H1 (cell line): Measurements from ENCODE around the gene AGAP1.

Experiments used
- CHD2 ChIP-seq: IDR thresholded peaks from 2 replicates; pipeline ENCODE4 v1.6.1; 2012; ENCODE audit warnings: low read length, improper control_type of control experiment
- CTBP2 ChIP-seq: IDR thresholded peaks from 2 replicates; pipeline ENCODE4 v1.7.0; 2011; ENCODE audit warnings: borderline replicate concordance, mild to moderate bottlenecking, moderate library complexity, mixed read lengths, low read length; ENCODE audit not compliant: insufficient read depth, insufficient read length
- CTCF ChIP-seq, 3 experiments: IDR thresholded peaks; 1 replicate in 2 of 3; 2 replicates in 1 of 3; pipeline versions ENCODE4 v1.5.1 to v1.6.1; 2011; ENCODE audit warnings: low read length in 3 of 3, mild to moderate bottlenecking in 3 of 3, inconsistent platforms in 2 of 3, low read depth in 1 of 3, moderate library complexity in 1 of 3; ENCODE audit not compliant: insufficient read depth in 1 of 3; ENCODE audit errors: control extremely low read depth in 1 of 3
- EZH2 ChIP-seq: fragments of 200-600 bp; sonication (generic); IDR thresholded peaks from 2 replicates; pipeline ENCODE4 v1.7.1; 2012; ENCODE audit warnings: low read depth, mild to moderate bottlenecking, moderate library complexity, low read length, inconsistent platforms; ENCODE audit not compliant: severe bottlenecking
- HDAC2 ChIP-seq, 2 experiments: fragments of 300-600 bp in 1 of 2; sonication (generic) in 1 of 2; IDR thresholded peaks; 2 replicates each; pipeline ENCODE4 v1.6.1; 2011 to 2012; ENCODE audit warnings: low read depth in 2 of 2, low read length in 2 of 2, mild to moderate bottlenecking in 2 of 2, moderate library complexity in 2 of 2, borderline replicate concordance in 1 of 2, inconsistent platforms in 1 of 2
- MAX ChIP-seq: IDR thresholded peaks from 2 replicates; pipeline ENCODE4 v1.6.1; 2012; ENCODE audit warnings: inconsistent platforms
- POLR2AphosphoS5 ChIP-seq: IDR thresholded peaks from 2 replicates; pipeline ENCODE4 v1.6.1; 2011; ENCODE audit warnings: low read depth, low read length
- RAD21 ChIP-seq, 2 experiments: IDR thresholded peaks in 1 of 2; conservative IDR thresholded peaks in 1 of 2; 2 replicates each; pipeline ENCODE4 v1.6.1; 2011; ENCODE audit warnings: low read depth in 2 of 2, low read length in 2 of 2, improper control_type of control experiment in 1 of 2, inconsistent platforms in 1 of 2, mild to moderate bottlenecking in 1 of 2, moderate library complexity in 1 of 2
- TAF1 ChIP-seq: IDR thresholded peaks from 2 replicates; pipeline ENCODE4 v1.6.1; 2011; ENCODE audit warnings: mild to moderate bottlenecking, low read depth, low read length
- TEAD4 ChIP-seq: IDR thresholded peaks from 2 replicates; pipeline ENCODE4 v1.6.1; 2012; ENCODE audit warnings: low read depth, low read length, inconsistent platforms, mixed read lengths
- ZNF274 ChIP-seq: IDR thresholded peaks from 2 replicates; pipeline ENCODE4 v1.7.0; 2012; ENCODE audit warnings: low read length, borderline replicate concordance; ENCODE audit errors: extremely low read depth

GRCh38 chr2:235588750-235589149 is 94.9 kb downstream of the AGAP1 start:
- no peak for TF ChIP-seq POLR2AphosphoS5
- TF ChIP-seq MAX = no peak
- TF ChIP-seq CTBP2 = no peak
- no peak for TF ChIP-seq TAF1
- no peak for TF ChIP-seq RAD21 (IDR thresholded peaks at IDR 0.05 in 1 of 2, conservative IDR thresholded peaks at IDR 0.05 in 1 of 2; ENCODE audit: low read depth in 2 of 2, low read length in 2 of 2)
- TF ChIP-seq CHD2 = no peak
- no peak for TF ChIP-seq CTCF (IDR thresholded peaks at IDR 0.05; ENCODE audit: control extremely low read depth in 1 of 3, insufficient read depth in 1 of 3, low read depth in 1 of 3, low read length in 3 of 3)
- no peak for TF ChIP-seq EZH2
- TF ChIP-seq HDAC2 (IDR thresholded peaks at IDR 0.05; ENCODE audit: borderline replicate concordance in 1 of 2, low read depth in 2 of 2, low read length in 2 of 2) = no peak
- TF ChIP-seq ZNF274 = no peak
- TF ChIP-seq TEAD4 = no peak
